Measurements from ENCODE around the gene CNTN6. TPM values are rescaled to one million over a fixed set of nuclear protein-coding genes. Genes with fewer than 3 reads are reported as not detected.

The CNTN6 gene
- total RNA-seq, 1 donor from 2014 or later, result 2.2 TPM

GRCh38 chr3:1447452-1447851 lies 354.6 kb downstream of the CNTN6 start:
- H3K4me2 ChIP-seq, result no peak overlapping the region
- no peaks in the 10 kb centered on the region for H3K36me3 Mint-ChIP-seq
- no peaks in the 10 kb centered on the region for H3F3A ChIP-seq (ENCODE audit: low read depth)
- no peak overlapping the region for H3K4me3 ChIP-seq
- no peaks in the 10 kb centered on the region for H3K4me1 ChIP-seq
- peaks cover 2% of the 10 kb centered on the region for H3K27me3 Mint-ChIP-seq (ENCODE audit: insufficient read depth, low read depth)
- H2AFZ ChIP-seq (replicated peaks), result no peak overlapping the region
- TF ChIP-seq CTCF (IDR thresholded peaks at IDR 0.05), result no peak
- TF ChIP-seq EZH2 (IDR thresholded peaks at IDR 0.05), result no peak
- H3K79me2 ChIP-seq (ENCODE audit: low read depth), result no peaks in the 10 kb centered on the region
- H3K27ac Mint-ChIP-seq, result no peak overlapping the region
- H3K9me3 Mint-ChIP-seq, result no peaks in the 10 kb centered on the region
- DNase-seq (ENCODE audit: low spot score), result no peak
- no peaks in the 10 kb centered on the region for H4K20me1 ChIP-seq (ENCODE audit: low read depth)
- no peak overlapping the region for H3K9ac ChIP-seq
- no peaks in the 10 kb centered on the region for H3K36me3 ChIP-seq
- H3K9me3 ChIP-seq (ENCODE audit: low read depth), result no peaks in the 10 kb centered on the region
- H3K4me3 Mint-ChIP-seq, result no peak overlapping the region
- peaks cover 4% of the 10 kb centered on the region for H3K4me1 Mint-ChIP-seq
- no peak overlapping the region for H3K27ac ChIP-seq
- no peaks in the 10 kb centered on the region for H3K27me3 ChIP-seq

- Histone ChIP-seq H3K27me3 (no peaks in the 10 kb centered on the region), H3K9me3 (ENCODE audit: low read depth) (no peaks in the 10 kb centered on the region), H3K79me2 (ENCODE audit: low read depth) (no peaks in the 10 kb centered on the region), H3F3A (ENCODE audit: low read depth) (no peaks in the 10 kb centered on the region), H3K36me3 (no peaks in the 10 kb centered on the region), H3K4me1 (no peaks in the 10 kb centered on the region), H2AFZ (replicated peaks) (no peak overlapping the region), H4K20me1 (ENCODE audit: low read depth) (no peaks in the 10 kb centered on the region), H3K4me2 (no peak overlapping the region), H3K4me3 (no peak overlapping the region), H3K27ac (no peak overlapping the region), H3K9ac (no peak overlapping the region)
- no peak for DNase-seq (ENCODE audit: low spot score)
- no peak overlapping the region for H3K27ac Mint-ChIP-seq
- no peaks in the 10 kb centered on the region for H3K36me3 Mint-ChIP-seq
- peaks cover 2% of the 10 kb centered on the region for H3K27me3 Mint-ChIP-seq (ENCODE audit: insufficient read depth, low read depth)
- H3K4me1 Mint-ChIP-seq, result peaks cover 4% of the 10 kb centered on the region
- H3K9me3 Mint-ChIP-seq, result no peaks in the 10 kb centered on the region
- no peak overlapping the region for H3K4me3 Mint-ChIP-seq
- TF ChIP-seq EZH2phosphoT487 (IDR thresholded peaks at IDR 0.05), result no peak
- TF ChIP-seq CTCF (IDR thresholded peaks at IDR 0.05), result no peak
- no peak for TF ChIP-seq EZH2 (IDR thresholded peaks at IDR 0.05)
These were observed 355.6 kb downstream of the CNTN6 start for GRCh38 chr3:1448443-1448842.

Small RNAs within 50 kb of the gene (small RNA-seq; reads per million reads assigned to genes)
- gene CRB3P1, result not detected
- not detected for gene RN7SL120P
